HepG2 (cell line): ENCODE measurements around the gene RTP2. TPM values are rescaled to one million over a fixed set of nuclear protein-coding genes. Genes with fewer than 3 reads are reported as not detected.

ENCODE experiments used
- ATAC-seq: fragments of 200-7000 bp; cut with Tn5 transposase; 3 replicates; pipeline ENCODE4 v1.9.1; 2020; ENCODE audit warnings: mild to moderate bottlenecking, moderate library complexity
- BruUV-seq: library from RNA; stranded (reverse); fragments of 400-500 nt; replicated peaks from 2 replicates; lab custom pipeline; 2021; lab: Mats Ljungman, UMichigan
- CTCF ChIA-PET: fragments of 300-600 bp; formaldehyde crosslinking; extraction: SDS; loops from one replicate; lab custom pipeline; 2021; ENCODE audit warnings: low total read pairs, inconsistent platforms, low intra/inter-chr PET ratio; lab: Yijun Ruan, JAX
- POLR2A ChIA-PET: fragments of 350-600 bp; sonication (Branson Sonifier 250); formaldehyde crosslinking; loops from one replicate; lab custom pipeline; 2020; ENCODE audit warnings: antibody characterized with exemption, inconsistent platforms; lab: Yijun Ruan, JAX
- DNase-seq: peaks from one replicate; pipeline ENCODE4 v3.0.0-alpha.2; 2015; ENCODE audit warnings: low spot score
- FAIRE-seq: peaks from 3 replicates; lab custom pipeline; 2011; peaks lifted over from hg19 to GRCh38; lab: Jason Lieb, UNC
- H2AFZ ChIP-seq: one replicate; pipeline ENCODE4 v1.6.1; 2011; ENCODE audit warnings: low read length, inconsistent platforms
- H3K27ac ChIP-seq: fragments of 300-600 bp; 3 replicates; pipeline ENCODE4 v1.8.0; 2011; ENCODE audit warnings: mixed run types, mild to moderate bottlenecking, mixed read lengths, low read length, inconsistent platforms; ENCODE audit not compliant: insufficient read depth; ENCODE audit errors: extremely low read length
- H3K27me3 ChIP-seq, 2 experiments: fragments of 200-600 bp in 1 of 2; 2 replicates in 1 of 2; 3 replicates in 1 of 2; pipeline versions ENCODE4 v1.6.0 to v1.8.0; 2011; ENCODE audit warnings: low read length in 2 of 2, mild to moderate bottlenecking in 2 of 2, moderate library complexity in 2 of 2, inconsistent platforms in 1 of 2; ENCODE audit not compliant: insufficient read depth in 2 of 2, control insufficient read depth in 1 of 2
- H3K36me3 ChIP-seq, 2 experiments: fragments of 200-600 bp in 1 of 2; replicated peaks in 1 of 2; 2 replicates in 1 of 2; 3 replicates in 1 of 2; pipeline versions ENCODE4 v1.5.1 to v1.8.0; 2011; ENCODE audit warnings: low read length in 2 of 2, inconsistent platforms in 1 of 2; ENCODE audit not compliant: insufficient read depth in 2 of 2, control insufficient read depth in 1 of 2
- H3K4me1 ChIP-seq: 2 replicates; pipeline ENCODE4 v1.5.1; 2012; ENCODE audit warnings: low read length, inconsistent platforms; ENCODE audit not compliant: insufficient read depth
- H3K4me2 ChIP-seq: 2 replicates; pipeline ENCODE4 v1.6.0; 2011; ENCODE audit warnings: low read depth, low read length, inconsistent platforms
- H3K4me3 ChIP-seq, 3 experiments: fragments of 200-600 bp in 1 of 3; sonication (generic), shearing (Covaris generic) in 1 of 3; replicated peaks in 1 of 3; 2 replicates each; pipeline ENCODE4 v1.5.1; 2011 to 2016; ENCODE audit warnings: low read length in 3 of 3, inconsistent platforms in 2 of 3, low read depth in 2 of 3, mild to moderate bottlenecking in 2 of 3, control low read depth in 1 of 3, mixed read lengths in 1 of 3; ENCODE audit not compliant: insufficient read depth in 1 of 3
- H3K79me2 ChIP-seq: one replicate; pipeline ENCODE4 v1.6.1; 2011; ENCODE audit warnings: low read length, inconsistent platforms; ENCODE audit not compliant: insufficient read depth
- H3K9ac ChIP-seq: 2 replicates; pipeline ENCODE4 v1.6.0; 2011; ENCODE audit warnings: mild to moderate bottlenecking, low read depth, low read length, inconsistent platforms; ENCODE audit not compliant: insufficient read depth
- H3K9me3 ChIP-seq: 2 replicates; pipeline ENCODE4 v1.5.1; 2012; ENCODE audit warnings: mild to moderate bottlenecking, low read length
- H4K20me1 ChIP-seq: 2 replicates; pipeline ENCODE4 v1.6.0; 2011; ENCODE audit warnings: inconsistent platforms, mild to moderate bottlenecking, low read length, moderate library complexity; ENCODE audit not compliant: insufficient read depth
- CCAR2 ChIP-seq: fragments of 200-400 bp; formaldehyde crosslinking; optimal IDR thresholded peaks from 2 replicates; pipeline ENCODE3; 2018; ENCODE audit warnings: low read depth, mild to moderate bottlenecking, low read length, moderate library complexity
- KLF12 ChIP-seq: sonication (generic); formaldehyde crosslinking; IDR thresholded peaks from 2 replicates; pipeline ENCODE4 v1.4.0; 2020; ENCODE audit warnings: missing genetic modification reagents, borderline replicate concordance
- NPAS2 ChIP-seq: sonication (generic); formaldehyde crosslinking; IDR thresholded peaks from 2 replicates; pipeline ENCODE4 v1.8.0; 2022; ENCODE audit warnings: mild to moderate bottlenecking, missing genetic modification reagents, borderline replicate concordance
- PAXIP1 ChIP-seq: sonication (generic); formaldehyde crosslinking; conservative IDR thresholded peaks from 2 replicates; pipeline ENCODE4 v1.4.0; 2020; ENCODE audit warnings: mild to moderate bottlenecking, missing genetic modification reagents, moderate library complexity
- SRSF1 ChIP-seq: fragments of 200-400 bp; formaldehyde crosslinking; optimal IDR thresholded peaks from 2 replicates; pipeline ENCODE3; 2017; ENCODE audit warnings: mild to moderate bottlenecking, low read depth, low read length, moderate library complexity
- ZFYVE20 ChIP-seq: sonication (generic); formaldehyde crosslinking; IDR thresholded peaks from 2 replicates; pipeline ENCODE4 v1.8.0; 2023; ENCODE audit warnings: low read depth, mild to moderate bottlenecking, moderate library complexity, missing genetic modification reagents, borderline replicate concordance
- ZSCAN22 ChIP-seq: sonication (generic); formaldehyde crosslinking; IDR thresholded peaks from 2 replicates; pipeline ENCODE4 v1.4.0; 2020; ENCODE audit warnings: mild to moderate bottlenecking, missing genetic modification reagents
- WGBS: methylation state at CpG from one replicate; pipeline ENCODE4 v1.1.6; 2017; ENCODE audit warnings: low lambda C conversion rate; 5-methylcytosine and 5-hydroxymethylcytosine counted together
- in situ Hi-C: cut with HindIII; loops from 2 replicates; pipeline ENCODE4 v1.10.0; 2017; ENCODE audit warnings: low pct_unique_long_range_greater_than_20kb; ENCODE audit not compliant: extremely low pct_ligation_motif_present
- intact Hi-C: fragments of 100-400 bp; cut with micrococcal nuclease; formaldehyde crosslinking; loops from one replicate; pipeline ENCODE4 v1.10.0; 2022; ENCODE audit not compliant: unreplicated experiment
- polyA plus RNA-seq, 8 experiments: library from polyadenylated mRNA; depleted of rRNA in 3 of 8; stranded (reverse) in 7 of 8; unstranded in 1 of 8; fragments of >200 nt; fragmentation: Illumina TruSeq in 4 of 8; extraction: Trizol in 4 of 8; gene quantifications; 2 replicates each; pipeline versions ENCODE4 v1.2.1 to v1.2.3, GENCODE V29; 2011 to 2016; ENCODE audit warnings: low read depth in 4 of 8, missing spikeins in 1 of 8, mixed read lengths in 1 of 8; ENCODE audit not compliant: insufficient read depth in 1 of 8
- total RNA-seq, 5 experiments: library from RNA; depleted of rRNA; stranded (reverse); fragments of >200 nt; fragmentation: Illumina TruSeq; extraction: Trizol; gene quantifications; 2 replicates each; pipeline ENCODE4 v1.2.3, GENCODE V29; 2016; ENCODE audit warnings: low read depth in 1 of 5
- TF ChIP-seq, protein P1 (sequence below): sonication (generic); formaldehyde crosslinking; IDR thresholded peaks from 2 replicates; pipeline ENCODE4 v1.5.1; 2020; ENCODE audit warnings: mild to moderate bottlenecking, missing genetic modification reagents, moderate library complexity
- TF ChIP-seq, protein P2 (sequence below): sonication (generic); formaldehyde crosslinking; IDR thresholded peaks from 2 replicates; pipeline ENCODE4 v1.5.0; 2020; ENCODE audit warnings: mild to moderate bottlenecking, missing genetic modification reagents, borderline replicate concordance

Gene RTP2
- total and polyA plus RNA-seq, 2 of the 13 experiments (the other 11 are each of a cell fraction or from before 2014, with no cell fraction given), result not detected

- ATAC-seq (peak; percentile 90), FAIRE-seq (peak; percentile 88), DNase-seq (peak; percentile 84)
- ChIA-PET CTCF (no interaction called here), POLR2A (interaction anchor here (1.2 kb wide), 1 partner anchor 575 kb away, joined by 3 read pairs; no protein-coding TSS in a partner anchor)
- BruUV-seq, result no TSS peak
- in situ Hi-C loops, result loop anchor here (10.0 kb wide), 1 partner anchor 405 kb away; no protein-coding TSS in a partner anchor
- H2AFZ ChIP-seq, result no peak overlapping the region
- peak overlapping the region; percentile 51 for H3K4me2 ChIP-seq
- peak overlapping the region in 1 of 3 experiments; percentile 12; a peak in 1 of 6 replicates for H3K4me3 ChIP-seq
- peak overlapping the region; percentile 91 for H3K27ac ChIP-seq
- H3K9me3 ChIP-seq, result no peaks in the 10 kb centered on the region
- 10% methylated on average over 3 of the region's 6 CpGs for WGBS
- peaks cover 11 to 30% of the 10 kb centered on the region in 2 experiments; a peak in 4 of 5 replicates for H3K36me3 ChIP-seq
- peaks cover 5% of the 10 kb centered on the region; the same call in 1 of the 2 replicates for H4K20me1 ChIP-seq
- peaks cover 42% of the 10 kb centered on the region for H3K4me1 ChIP-seq
- H3K27me3 ChIP-seq, result no peaks in the 10 kb centered on the region
- H3K9ac ChIP-seq, result peak overlapping the region; percentile 31; the same call in 1 of the 2 replicates
- no peaks in the 10 kb centered on the region for H3K79me2 ChIP-seq
- intact Hi-C loops, result no loop called here
- TF ChIP-seq NPAS2 (no peak), ZFYVE20 (CRISPR knock-in tag) (no peak), SRSF1 (no peak), CCAR2 (peak; percentile 23), PAXIP1 (peak; percentile 96), KLF12 (CRISPR knock-in tag) (no peak), ZSCAN22 (no peak)
- TF ChIP-seq, protein P1, sequence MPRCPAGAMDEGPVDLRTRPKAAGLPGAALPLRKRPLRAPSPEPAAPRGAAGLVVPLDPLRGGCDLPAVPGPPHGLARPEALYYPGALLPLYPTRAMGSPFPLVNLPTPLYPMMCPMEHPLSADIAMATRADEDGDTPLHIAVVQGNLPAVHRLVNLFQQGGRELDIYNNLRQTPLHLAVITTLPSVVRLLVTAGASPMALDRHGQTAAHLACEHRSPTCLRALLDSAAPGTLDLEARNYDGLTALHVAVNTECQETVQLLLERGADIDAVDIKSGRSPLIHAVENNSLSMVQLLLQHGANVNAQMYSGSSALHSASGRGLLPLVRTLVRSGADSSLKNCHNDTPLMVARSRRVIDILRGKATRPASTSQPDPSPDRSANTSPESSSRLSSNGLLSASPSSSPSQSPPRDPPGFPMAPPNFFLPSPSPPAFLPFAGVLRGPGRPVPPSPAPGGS (CRISPR knock-in tag), result 0 out of 2 replicates have a peak, but pooled peaks have one; percentile 21
- TF ChIP-seq, protein P2, sequence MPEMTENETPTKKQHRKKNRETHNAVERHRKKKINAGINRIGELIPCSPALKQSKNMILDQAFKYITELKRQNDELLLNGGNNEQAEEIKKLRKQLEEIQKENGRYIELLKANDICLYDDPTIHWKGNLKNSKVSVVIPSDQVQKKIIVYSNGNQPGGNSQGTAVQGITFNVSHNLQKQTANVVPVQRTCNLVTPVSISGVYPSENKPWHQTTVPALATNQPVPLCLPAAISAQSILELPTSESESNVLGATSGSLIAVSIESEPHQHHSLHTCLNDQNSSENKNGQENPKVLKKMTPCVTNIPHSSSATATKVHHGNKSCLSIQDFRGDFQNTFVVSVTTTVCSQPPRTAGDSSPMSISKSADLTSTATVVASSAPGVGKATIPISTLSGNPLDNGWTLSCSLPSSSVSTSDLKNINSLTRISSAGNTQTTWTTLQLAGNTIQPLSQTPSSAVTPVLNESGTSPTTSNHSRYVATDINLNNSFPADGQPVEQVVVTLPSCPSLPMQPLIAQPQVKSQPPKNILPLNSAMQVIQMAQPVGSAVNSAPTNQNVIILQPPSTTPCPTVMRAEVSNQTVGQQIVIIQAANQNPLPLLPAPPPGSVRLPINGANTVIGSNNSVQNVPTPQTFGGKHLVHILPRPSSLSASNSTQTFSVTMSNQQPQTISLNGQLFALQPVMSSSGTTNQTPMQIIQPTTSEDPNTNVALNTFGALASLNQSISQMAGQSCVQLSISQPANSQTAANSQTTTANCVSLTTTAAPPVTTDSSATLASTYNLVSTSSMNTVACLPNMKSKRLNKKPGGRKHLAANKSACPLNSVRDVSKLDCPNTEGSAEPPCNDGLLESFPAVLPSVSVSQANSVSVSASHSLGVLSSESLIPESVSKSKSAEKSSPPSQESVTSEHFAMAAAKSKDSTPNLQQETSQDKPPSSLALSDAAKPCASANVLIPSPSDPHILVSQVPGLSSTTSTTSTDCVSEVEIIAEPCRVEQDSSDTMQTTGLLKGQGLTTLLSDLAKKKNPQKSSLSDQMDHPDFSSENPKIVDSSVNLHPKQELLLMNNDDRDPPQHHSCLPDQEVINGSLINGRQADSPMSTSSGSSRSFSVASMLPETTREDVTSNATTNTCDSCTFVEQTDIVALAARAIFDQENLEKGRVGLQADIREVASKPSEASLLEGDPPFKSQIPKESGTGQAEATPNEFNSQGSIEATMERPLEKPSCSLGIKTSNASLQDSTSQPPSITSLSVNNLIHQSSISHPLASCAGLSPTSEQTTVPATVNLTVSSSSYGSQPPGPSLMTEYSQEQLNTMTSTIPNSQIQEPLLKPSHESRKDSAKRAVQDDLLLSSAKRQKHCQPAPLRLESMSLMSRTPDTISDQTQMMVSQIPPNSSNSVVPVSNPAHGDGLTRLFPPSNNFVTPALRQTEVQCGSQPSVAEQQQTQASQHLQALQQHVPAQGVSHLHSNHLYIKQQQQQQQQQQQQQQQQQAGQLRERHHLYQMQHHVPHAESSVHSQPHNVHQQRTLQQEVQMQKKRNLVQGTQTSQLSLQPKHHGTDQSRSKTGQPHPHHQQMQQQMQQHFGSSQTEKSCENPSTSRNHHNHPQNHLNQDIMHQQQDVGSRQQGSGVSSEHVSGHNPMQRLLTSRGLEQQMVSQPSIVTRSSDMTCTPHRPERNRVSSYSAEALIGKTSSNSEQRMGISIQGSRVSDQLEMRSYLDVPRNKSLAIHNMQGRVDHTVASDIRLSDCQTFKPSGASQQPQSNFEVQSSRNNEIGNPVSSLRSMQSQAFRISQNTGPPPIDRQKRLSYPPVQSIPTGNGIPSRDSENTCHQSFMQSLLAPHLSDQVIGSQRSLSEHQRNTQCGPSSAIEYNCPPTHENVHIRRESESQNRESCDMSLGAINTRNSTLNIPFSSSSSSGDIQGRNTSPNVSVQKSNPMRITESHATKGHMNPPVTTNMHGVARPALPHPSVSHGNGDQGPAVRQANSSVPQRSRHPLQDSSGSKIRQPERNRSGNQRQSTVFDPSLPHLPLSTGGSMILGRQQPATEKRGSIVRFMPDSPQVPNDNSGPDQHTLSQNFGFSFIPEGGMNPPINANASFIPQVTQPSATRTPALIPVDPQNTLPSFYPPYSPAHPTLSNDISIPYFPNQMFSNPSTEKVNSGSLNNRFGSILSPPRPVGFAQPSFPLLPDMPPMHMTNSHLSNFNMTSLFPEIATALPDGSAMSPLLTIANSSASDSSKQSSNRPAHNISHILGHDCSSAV (CRISPR knock-in tag), result no peak
Measured at GRCh38 chr3:187719628-187720336, 17.4 kb upstream of the RTP2 start.
